ENCODE measurements around the gene FAM168A.

The FAM168A gene

GRCh38 chr11:73554671-73555320 is 43.1 kb downstream of the FAM168A start:
- no peak for DNase-seq

GRCh38 chr11:73553266-73553665 is 44.6 kb downstream of the FAM168A start:
- no peak for DNase-seq

GRCh38 chr11:73551677-73552076 is 46.2 kb downstream of the FAM168A start:
- DNase-seq, result no peak

GRCh38 chr11:73549376-73549775 is 48.5 kb downstream of the FAM168A start:
- DNase-seq, result no peak

- no peak for DNase-seq
These were observed 50.0 kb downstream of the FAM168A start for GRCh38 chr11:73547706-73548595.

GRCh38 chr11:73542175-73542574 is 55.7 kb downstream of the FAM168A start:
- DNase-seq, result no peak

- peak; percentile 54 for DNase-seq
These were observed 58.3 kb downstream of the FAM168A start for GRCh38 chr11:73539506-73540084.

- DNase-seq, result no peak
These were observed 59.5 kb downstream of the FAM168A start for GRCh38 chr11:73538381-73538872.

- DNase-seq, result no peak
These were observed 59.9 kb downstream of the FAM168A start for GRCh38 chr11:73537969-73538368.

GRCh38 chr11:73536961-73537360 is 61.0 kb downstream of the FAM168A start:
- no peak for DNase-seq

GRCh38 chr11:73532310-73532709 is 65.6 kb downstream of the FAM168A start:
- no peak for DNase-seq

- no peak for DNase-seq
These were observed 66.5 kb downstream of the FAM168A start for GRCh38 chr11:73531386-73531785.

GRCh38 chr11:73530109-73530508 is 67.8 kb downstream of the FAM168A start:
- no peak for DNase-seq

GRCh38 chr11:73529204-73529530 is 68.7 kb downstream of the FAM168A start:
- DNase-seq, result no peak

GRCh38 chr11:73528483-73529203 is 69.3 kb downstream of the FAM168A start:
- DNase-seq, result no peak

- no peak for DNase-seq
These were observed 69.9 kb downstream of the FAM168A start for GRCh38 chr11:73528013-73528412.

- no peak for DNase-seq
These were observed 72.3 kb downstream of the FAM168A start for GRCh38 chr11:73525611-73526010.

- DNase-seq, result no peak
These were observed 73.1 kb downstream of the FAM168A start for GRCh38 chr11:73524774-73525173.

- DNase-seq, result peak; percentile 58
These were observed 76.3 kb downstream of the FAM168A start for GRCh38 chr11:73521621-73522020.

- DNase-seq, result peak; percentile 53
These were observed 77.4 kb downstream of the FAM168A start for GRCh38 chr11:73520353-73521061.

GRCh38 chr11:73519266-73519665 is 78.6 kb downstream of the FAM168A start:
- DNase-seq, result no peak

- no peak for DNase-seq
These were observed 79.7 kb downstream of the FAM168A start for GRCh38 chr11:73518195-73518594.

- no peak for DNase-seq
These were observed 81.8 kb downstream of the FAM168A start for GRCh38 chr11:73516080-73516479.

Data from NCI-H446 treated with DMSO at 0.1 percent for 48 hours (cell line).